ENCODE measurements around the gene USP24.

USP24 gene

GRCh38 chr1:55064861-55065263 lies 150.3 kb downstream of the USP24 start:
- no peak for DNase-seq

GRCh38 chr1:55064071-55064581 lies 151.0 kb downstream of the USP24 start:
- DNase-seq: no peak

GRCh38 chr1:55063577-55063942 lies 151.6 kb downstream of the USP24 start:
- DNase-seq: no peak

GRCh38 chr1:55062801-55063576 lies 152.2 kb downstream of the USP24 start:
- no peak for DNase-seq

GRCh38 chr1:55061706-55062321 lies 153.3 kb downstream of the USP24 start:
- DNase-seq: no peak

GRCh38 chr1:55061000-55061705 lies 154.0 kb downstream of the USP24 start:
- DNase-seq: no peak

GRCh38 chr1:55060133-55060999 lies 154.8 kb downstream of the USP24 start:
- DNase-seq: no peak

GRCh38 chr1:55059302-55060132 lies 155.6 kb downstream of the USP24 start:
- no peak for DNase-seq

GRCh38 chr1:55057956-55058298 lies 157.2 kb downstream of the USP24 start:
- DNase-seq: no peak

- no peak for DNase-seq
These were observed 157.8 kb downstream of the USP24 start for GRCh38 chr1:55057270-55057955.

GRCh38 chr1:55056632-55056992 lies 158.6 kb downstream of the USP24 start:
- no peak for DNase-seq

GRCh38 chr1:55055951-55056631 lies 159.1 kb downstream of the USP24 start:
- no peak for DNase-seq

- no peak for DNase-seq
These were observed 159.9 kb downstream of the USP24 start for GRCh38 chr1:55055084-55055882.

GRCh38 chr1:55054396-55054795 lies 160.8 kb downstream of the USP24 start:
- DNase-seq: no peak

- no peak for DNase-seq
These were observed 161.8 kb downstream of the USP24 start for GRCh38 chr1:55053265-55053954.

GRCh38 chr1:55052221-55053142 lies 162.7 kb downstream of the USP24 start:
- DNase-seq: no peak

- DNase-seq: no peak
These were observed 163.5 kb downstream of the USP24 start for GRCh38 chr1:55051621-55052020.

- no peak for DNase-seq
These were observed 164.0 kb downstream of the USP24 start for GRCh38 chr1:55051169-55051568.
